ENCODE measurements around the gene RSRC1.

- no peak for TF ChIP-seq CTCF (IDR thresholded peaks at IDR 0.05; ENCODE audit: insufficient read depth, low read length, poor library complexity, severe bottlenecking)
- no peak for TF ChIP-seq EZH2phosphoT487 (conservative IDR thresholded peaks at IDR 0.05; ENCODE audit: low read length)
Observed at GRCh38 chr3:158111861-158112260, 2.0 kb downstream of the RSRC1 start.

Data from SU-DHL-6 (cell line).